ENCODE results near the gene REPIN1.

REPIN1 gene

DNA sequence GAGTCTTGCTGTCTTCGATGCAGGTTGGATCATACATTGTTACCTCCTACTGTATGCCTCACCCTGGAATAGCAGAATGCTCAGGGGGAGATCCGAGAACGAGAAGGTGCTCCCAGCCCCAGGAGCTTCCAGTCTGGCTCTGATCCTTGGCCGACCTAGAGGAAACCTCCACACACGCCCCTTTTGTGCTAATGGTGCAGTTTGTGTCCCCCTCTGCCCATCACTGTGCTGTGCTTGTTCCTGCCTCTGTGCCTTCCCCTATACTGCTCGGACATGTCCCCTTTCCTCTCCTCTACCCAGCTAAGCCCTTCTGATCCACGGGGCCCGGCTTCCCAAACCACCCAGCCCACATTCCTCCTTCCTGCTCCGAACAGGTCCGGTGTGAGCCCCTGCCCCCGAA, 43.0 kb downstream of the REPIN1 start:
- TF ChIP-seq EZH2 (optimal IDR thresholded peaks at IDR 0.05; ENCODE audit: low read depth, low read length): no peak
- TF ChIP-seq CTCF (IDR thresholded peaks at IDR 0.05; ENCODE audit: low read length): no peak
- no peak for TF ChIP-seq EZH2phosphoT487 (IDR thresholded peaks at IDR 0.05; ENCODE audit: low read length)

GRCh38 chr7:150412016-150412415, 43.4 kb downstream of the REPIN1 start:
- Histone ChIP-seq H4K20me1 (ENCODE audit: insufficient read depth, low read length) (no peaks in the 10 kb centered on the region), H3K27ac (ENCODE audit: low read length) (no peak overlapping the region), H3K9me3 (replicated peaks; ENCODE audit: insufficient read depth, low read length) (no peaks in the 10 kb centered on the region), H3K27me3 (replicated peaks; ENCODE audit: insufficient read depth, low read length) (no peaks in the 10 kb centered on the region), H3K9ac (ENCODE audit: low read length) (no peak overlapping the region), H3K4me3 (ENCODE audit: low read length) (no peak overlapping the region), H3K4me1 (ENCODE audit: low read length) (peaks cover 38% of the 10 kb centered on the region), H3F3A (ENCODE audit: insufficient read depth, low read length) (peaks cover 30% of the 10 kb centered on the region), H3K79me2 (ENCODE audit: low read length) (peaks cover 33% of the 10 kb centered on the region), H2AFZ (ENCODE audit: low read length) (no peak overlapping the region), H3K4me2 (ENCODE audit: low read depth, low read length) (no peak overlapping the region), H3K36me3 (replicated peaks; ENCODE audit: insufficient read depth, low read length) (peaks cover 6% of the 10 kb centered on the region), H3K9me2 (replicated peaks; ENCODE audit: insufficient read depth, low read length) (no peaks in the 10 kb centered on the region)
- TF ChIP-seq EZH2phosphoT487 (IDR thresholded peaks at IDR 0.05; ENCODE audit: low read length) (no peak), CTCF (IDR thresholded peaks at IDR 0.05; ENCODE audit: low read length) (no peak), EZH2 (optimal IDR thresholded peaks at IDR 0.05; ENCODE audit: low read depth, low read length) (no peak)
- no peak for DNase-seq

More for the DNA sequence above, 43.0 kb downstream of the REPIN1 start:
- no peaks in the 10 kb centered on the region for H4K20me1 ChIP-seq (ENCODE audit: insufficient read depth, low read length)
- no peak overlapping the region for H3K4me2 ChIP-seq (ENCODE audit: low read depth, low read length)
- H2AFZ ChIP-seq (ENCODE audit: low read length): no peak overlapping the region
- no peaks in the 10 kb centered on the region for H3K9me3 ChIP-seq (replicated peaks; ENCODE audit: insufficient read depth, low read length)
- no peaks in the 10 kb centered on the region for H3K27me3 ChIP-seq (replicated peaks; ENCODE audit: insufficient read depth, low read length)
- H3K9ac ChIP-seq (ENCODE audit: low read length): no peak overlapping the region
- peaks cover 34% of the 10 kb centered on the region for H3F3A ChIP-seq (ENCODE audit: insufficient read depth, low read length)
- H3K4me3 ChIP-seq (ENCODE audit: low read length): no peak overlapping the region
- no peak overlapping the region for H3K27ac ChIP-seq (ENCODE audit: low read length)
- H3K36me3 ChIP-seq (replicated peaks; ENCODE audit: insufficient read depth, low read length): peaks cover 6% of the 10 kb centered on the region
- H3K9me2 ChIP-seq (replicated peaks; ENCODE audit: insufficient read depth, low read length): no peaks in the 10 kb centered on the region
- H3K79me2 ChIP-seq (ENCODE audit: low read length): peaks cover 34% of the 10 kb centered on the region
- DNase-seq: no peak
- peaks cover 40% of the 10 kb centered on the region for H3K4me1 ChIP-seq (ENCODE audit: low read length)

GRCh38 chr7:150412518-150413488, 44.2 kb downstream of the REPIN1 start:
- Histone ChIP-seq H3K27ac (ENCODE audit: low read length) (no peak overlapping the region), H3K36me3 (replicated peaks; ENCODE audit: insufficient read depth, low read length) (peaks cover 6% of the 10 kb centered on the region), H3K9me3 (replicated peaks; ENCODE audit: insufficient read depth, low read length) (no peaks in the 10 kb centered on the region), H3K4me3 (ENCODE audit: low read length) (no peak overlapping the region), H2AFZ (ENCODE audit: low read length) (no peak overlapping the region), H3F3A (ENCODE audit: insufficient read depth, low read length) (peaks cover 25% of the 10 kb centered on the region), H3K79me2 (ENCODE audit: low read length) (peaks cover 25% of the 10 kb centered on the region), H3K9ac (ENCODE audit: low read length) (no peak overlapping the region), H3K27me3 (replicated peaks; ENCODE audit: insufficient read depth, low read length) (no peaks in the 10 kb centered on the region), H3K9me2 (replicated peaks; ENCODE audit: insufficient read depth, low read length) (no peaks in the 10 kb centered on the region), H4K20me1 (ENCODE audit: insufficient read depth, low read length) (no peaks in the 10 kb centered on the region), H3K4me1 (ENCODE audit: low read length) (peaks cover 30% of the 10 kb centered on the region), H3K4me2 (ENCODE audit: low read depth, low read length) (no peak overlapping the region)
- TF ChIP-seq EZH2phosphoT487 (IDR thresholded peaks at IDR 0.05; ENCODE audit: low read length) (no peak), EZH2 (optimal IDR thresholded peaks at IDR 0.05; ENCODE audit: low read depth, low read length) (no peak), CTCF (IDR thresholded peaks at IDR 0.05; ENCODE audit: low read length) (no peak)
- DNase-seq: no peak

Measured in MM.1S (cell line).